H1 (cell line): Measurements from ENCODE around the gene EXOSC10. TPM values are rescaled to one million over a fixed set of nuclear protein-coding genes. Genes with fewer than 3 reads are reported as not detected.
"Not testable (repeated sequence)": the region's sequence is repeated elsewhere in the genome, so short reads cannot be mapped to it uniquely, and the experiment has no call there.

Experiments used
- CTCF ChIA-PET: fragments of 300-600 bp; sonication (Branson Sonifier 250); formaldehyde crosslinking; loops from one replicate; lab custom pipeline; 2021; ENCODE audit not compliant: partially characterized antibody; lab: Charles Lee
- POLR2A ChIA-PET: fragments of 300-600 bp; sonication (Branson Sonifier 250); formaldehyde crosslinking; loops from one replicate; lab custom pipeline; 2021; ENCODE audit warnings: inconsistent platforms; ENCODE audit not compliant: partially characterized antibody; lab: Charles Lee
- DNase-seq, 2 experiments: peaks; one replicate each; pipeline versions ENCODE4 v3.0.0 to v3.0.0-alpha.2; 2010 to 2022; ENCODE audit warnings: low spot score in 2 of 2, low read depth in 1 of 2, mixed read lengths in 1 of 2
- FAIRE-seq: peaks from 2 replicates; lab custom pipeline; 2011; peaks lifted over from hg19 to GRCh38; lab: Jason Lieb, UNC
- H2AFZ ChIP-seq: 2 replicates; pipeline ENCODE4 v1.8.1; 2012; ENCODE audit warnings: low read length, inconsistent platforms
- H2AK5ac ChIP-seq: 2 replicates; pipeline ENCODE4 v1.6.1; 2013; ENCODE audit warnings: low read depth, low read length
- H2BK120ac ChIP-seq: replicated peaks from 2 replicates; pipeline ENCODE3; 2013; ENCODE audit warnings: low read depth, low read length, inconsistent platforms
- H2BK12ac ChIP-seq: 2 replicates; pipeline ENCODE4 v1.6.1; 2013; ENCODE audit warnings: low read depth, low read length
- H2BK15ac ChIP-seq: 2 replicates; pipeline ENCODE4 v1.6.1; 2013; ENCODE audit warnings: low read length
- H2BK20ac ChIP-seq: 2 replicates; pipeline ENCODE4 v1.6.1; 2013; ENCODE audit warnings: low read length
- H2BK5ac ChIP-seq: 2 replicates; pipeline ENCODE4 v1.6.1; 2013; ENCODE audit warnings: low read depth, low read length
- H3K14ac ChIP-seq: 2 replicates; pipeline ENCODE4 v1.6.1; 2013; ENCODE audit warnings: inconsistent platforms; ENCODE audit not compliant: insufficient read length
- H3K18ac ChIP-seq: 2 replicates; pipeline ENCODE4 v1.6.1; 2013; ENCODE audit warnings: low read length; ENCODE audit errors: extremely low read depth
- H3K23ac ChIP-seq: 2 replicates; pipeline ENCODE4 v1.6.1; 2013; ENCODE audit warnings: inconsistent platforms; ENCODE audit not compliant: insufficient read length
- H3K23me2 ChIP-seq: 2 replicates; pipeline ENCODE4 v1.6.1; 2013; ENCODE audit warnings: low read depth, low read length
- H3K27ac ChIP-seq: 2 replicates; pipeline ENCODE4 v1.6.1; 2011; ENCODE audit warnings: low read depth, low read length, inconsistent platforms
- H3K27me3 ChIP-seq, 4 experiments: replicated peaks in 1 of 4; 1 replicate in 1 of 4; 2 replicates in 3 of 4; pipeline versions ENCODE4 v1.6.1 to v1.8.1; 2011 to 2013; ENCODE audit warnings: low read length in 3 of 4, mild to moderate bottlenecking in 3 of 4, inconsistent platforms in 2 of 4, mixed read lengths in 2 of 4, moderate library complexity in 1 of 4; ENCODE audit not compliant: control insufficient read depth in 3 of 4, insufficient read depth in 3 of 4; ENCODE audit errors: extremely low read depth in 1 of 4
- H3K36me3 ChIP-seq, 4 experiments: 2 replicates each; pipeline versions ENCODE4 v1.6.1 to v1.8.1; 2011 to 2013; ENCODE audit warnings: mild to moderate bottlenecking in 4 of 4, low read length in 3 of 4, moderate library complexity in 2 of 4, control low read depth in 1 of 4, inconsistent platforms in 1 of 4; ENCODE audit not compliant: insufficient read depth in 4 of 4, control insufficient read depth in 2 of 4
- H3K4ac ChIP-seq: replicated peaks from 2 replicates; pipeline ENCODE3; 2013; ENCODE audit warnings: low read length, low read depth, mixed read lengths, inconsistent platforms; ENCODE audit not compliant: insufficient read length
- H3K4me1 ChIP-seq, 4 experiments: replicated peaks in 1 of 4; 1 replicate in 1 of 4; 2 replicates in 3 of 4; pipeline versions ENCODE4 v1.6.1 to v1.8.1; 2011 to 2013; ENCODE audit warnings: low read length in 3 of 4, inconsistent platforms in 2 of 4, mixed read lengths in 1 of 4; ENCODE audit not compliant: insufficient read depth in 4 of 4, control insufficient read depth in 3 of 4
- H3K4me2 ChIP-seq, 2 experiments: 2 replicates each; pipeline versions ENCODE4 v1.6.1 to v1.8.1; 2011 to 2013; ENCODE audit warnings: low read depth in 2 of 2, low read length in 2 of 2, control low read depth in 1 of 2, inconsistent platforms in 1 of 2, mild to moderate bottlenecking in 1 of 2; ENCODE audit not compliant: insufficient read depth in 1 of 2
- H3K4me3 ChIP-seq, 4 experiments: fragments of 200-600, 300-600 bp in 1 of 4; sonication (generic), shearing (Covaris generic), sonication (Bioruptor Twin) in 1 of 4; 2 replicates each; pipeline versions ENCODE4 v1.5.1 to v1.8.1; 2011 to 2016; ENCODE audit warnings: low read length in 4 of 4, low read depth in 3 of 4, control low read depth in 2 of 4, inconsistent platforms in 2 of 4, mild to moderate bottlenecking in 2 of 4, mixed read lengths in 1 of 4, moderate library complexity in 1 of 4; ENCODE audit not compliant: insufficient read depth in 2 of 4; ENCODE audit errors: extremely low read depth in 1 of 4
- H3K56ac ChIP-seq: replicated peaks from 2 replicates; pipeline ENCODE3; 2013; ENCODE audit warnings: low read depth, mild to moderate bottlenecking, mixed read lengths, low read length, inconsistent platforms; ENCODE audit not compliant: insufficient read length
- H3K79me1 ChIP-seq: 2 replicates; pipeline ENCODE4 v1.6.1; 2013; ENCODE audit warnings: low read depth, low read length, control low read depth
- H3K79me2 ChIP-seq, 2 experiments: 2 replicates each; pipeline versions ENCODE4 v1.6.1 to v1.8.1; 2012 to 2013; ENCODE audit warnings: low read length in 2 of 2, mild to moderate bottlenecking in 2 of 2, inconsistent platforms in 1 of 2; ENCODE audit not compliant: insufficient read depth in 2 of 2, control insufficient read depth in 1 of 2
- H3K9ac ChIP-seq, 4 experiments: replicated peaks in 1 of 4; 1 replicate in 1 of 4; 2 replicates in 3 of 4; pipeline versions ENCODE4 v1.6.1 to v1.8.1; 2011 to 2013; ENCODE audit warnings: low read depth in 3 of 4, low read length in 3 of 4, control low read depth in 2 of 4, mild to moderate bottlenecking in 2 of 4, moderate library complexity in 2 of 4, inconsistent platforms in 1 of 4; ENCODE audit errors: extremely low read depth in 1 of 4
- H3K9me3 ChIP-seq, 2 experiments: 2 replicates each; pipeline versions ENCODE4 v1.6.1 to v1.8.1; 2012 to 2013; ENCODE audit warnings: mild to moderate bottlenecking in 2 of 2, moderate library complexity in 2 of 2, control low read depth in 1 of 2, inconsistent platforms in 1 of 2, low read depth in 1 of 2, low read length in 1 of 2, mixed read lengths in 1 of 2; ENCODE audit not compliant: insufficient read depth in 2 of 2
- H4K20me1 ChIP-seq, 2 experiments: replicated peaks in 1 of 2; 2 replicates each; pipeline versions ENCODE3 to v1.8.1; 2011 to 2013; ENCODE audit warnings: inconsistent platforms in 2 of 2, low read length in 2 of 2, mild to moderate bottlenecking in 1 of 2; ENCODE audit not compliant: insufficient read depth in 2 of 2, control insufficient read depth in 1 of 2
- H4K5ac ChIP-seq: 2 replicates; pipeline ENCODE4 v1.6.1; 2013; ENCODE audit warnings: low read length, low read depth, mixed read lengths, inconsistent platforms; ENCODE audit not compliant: insufficient read length
- H4K8ac ChIP-seq: 2 replicates; pipeline ENCODE4 v1.8.0; 2013; ENCODE audit warnings: mild to moderate bottlenecking, moderate library complexity, low read length, inconsistent platforms; ENCODE audit not compliant: insufficient read depth; ENCODE audit errors: extremely low read depth
- H4K91ac ChIP-seq: replicated peaks from 2 replicates; pipeline ENCODE3; 2013; ENCODE audit warnings: low read length, mixed read lengths, inconsistent platforms; ENCODE audit not compliant: insufficient read length
- RAD21 ChIP-seq, 2 experiments: IDR thresholded peaks in 1 of 2; conservative IDR thresholded peaks in 1 of 2; 2 replicates each; pipeline ENCODE4 v1.6.1; 2011; ENCODE audit warnings: low read depth in 2 of 2, low read length in 2 of 2, improper control_type of control experiment in 1 of 2, inconsistent platforms in 1 of 2, mild to moderate bottlenecking in 1 of 2, moderate library complexity in 1 of 2
- SIN3A ChIP-seq, 2 experiments: IDR thresholded peaks in 1 of 2; conservative IDR thresholded peaks in 1 of 2; 2 replicates each; pipeline ENCODE4 v1.6.1; 2011 to 2012; ENCODE audit warnings: low read length in 2 of 2, improper control_type of control experiment in 1 of 2, low read depth in 1 of 2, mild to moderate bottlenecking in 1 of 2
- SP2 ChIP-seq: IDR thresholded peaks from 2 replicates; pipeline ENCODE4 v1.6.1; 2012; ENCODE audit warnings: mild to moderate bottlenecking, low read length, inconsistent platforms
- WGBS, 2 experiments: shearing (Covaris generic) in 1 of 2; methylation state at CpG; one replicate each; pipeline versions ENCODE4 v1.1.6 to v1.1.7; 2013 to 2015; ENCODE audit warnings: low lambda C conversion rate in 2 of 2, mixed read lengths in 2 of 2, inconsistent platforms in 1 of 2, low coverage in 1 of 2, missing lambda C conversion rate in 1 of 2; ENCODE audit not compliant: insufficient replicate concordance in 2 of 2, insufficient coverage in 1 of 2, insufficient read length in 1 of 2; ENCODE audit errors: extremely low coverage in 1 of 2, missing lambda C conversion rate in 1 of 2; 5-methylcytosine and 5-hydroxymethylcytosine counted together
- polyA plus RNA-seq, 7 experiments: library from polyadenylated mRNA; depleted of rRNA in 3 of 7; stranded (reverse) in 5 of 7; unstranded in 2 of 7; fragments of >200 nt in 5 of 7; fragments of 200-250 nt in 2 of 7; gene quantifications; 1 replicate in 5 of 7; 2 replicates in 1 of 7; 4 replicates in 1 of 7; pipeline versions ENCODE4 v1.2.1 to v1.2.3, GENCODE V29; 2011 to 2013; ENCODE audit warnings: missing spikeins in 2 of 7, mixed read lengths in 2 of 7
- total RNA-seq: library from RNA; stranded (reverse); fragmentation: NEBNext Ultra II Directional; extraction: Animal tissue kit (Norgen Biotek cat#: 25700); gene quantifications from 2 replicates; pipeline ENCODE4 v1.2.1, GENCODE V29; 2021
- TF ChIP-seq, protein P1 (sequence below), 3 experiments: IDR thresholded peaks; 1 replicate in 2 of 3; 2 replicates in 1 of 3; pipeline versions ENCODE4 v1.5.1 to v1.6.1; 2011; ENCODE audit warnings: low read length in 3 of 3, mild to moderate bottlenecking in 3 of 3, inconsistent platforms in 2 of 3, low read depth in 1 of 3, moderate library complexity in 1 of 3; ENCODE audit not compliant: insufficient read depth in 1 of 3; ENCODE audit errors: control extremely low read depth in 1 of 3

EXOSC10 gene
- total and polyA plus RNA-seq, 2 of the 8 experiments (the other 6 are each of a cell fraction or from before 2014, with no cell fraction given), result 57.9 to 86.1 TPM

DNA sequence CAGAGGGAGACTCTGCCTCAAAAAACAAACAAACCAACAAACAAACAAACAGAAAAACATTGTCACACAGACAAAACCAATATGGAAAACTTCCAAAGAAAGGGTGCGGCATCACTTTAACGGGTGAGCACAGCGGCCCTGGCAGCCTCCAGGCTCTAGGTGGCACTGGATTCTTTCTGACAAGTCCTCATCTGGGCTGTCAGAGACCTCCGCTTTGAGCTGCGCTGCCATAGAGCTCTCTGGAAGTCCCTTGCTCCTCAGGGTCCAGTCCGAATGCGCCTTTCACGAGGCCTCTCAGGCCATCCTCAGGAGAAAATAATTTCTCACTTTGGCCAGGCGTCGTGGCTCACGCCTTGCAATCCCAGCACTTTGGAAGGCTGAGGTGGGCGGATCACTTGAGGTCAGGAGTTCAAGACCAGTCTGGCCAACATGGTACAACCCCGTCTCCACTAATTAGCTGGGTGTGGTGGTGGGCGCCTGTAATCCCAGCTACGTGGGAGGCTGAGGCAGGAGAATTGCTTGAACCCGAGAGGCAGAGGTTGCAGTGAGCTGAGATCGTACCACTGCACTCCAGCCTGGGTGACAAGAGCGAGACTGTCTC lies 35.6 kb downstream of the EXOSC10 start:
- peaks cover 15 to 39% (median 34%) of the 10 kb centered on the region in 4 experiments for H3K36me3 ChIP-seq
- H3K79me2 ChIP-seq, result peaks cover 0 to 10% of the 10 kb centered on the region in 2 experiments; a peak in 2 of 4 replicates
- not testable (repeated sequence) for H2AK5ac ChIP-seq, H3K23ac ChIP-seq, DNase-seq, H2BK120ac ChIP-seq, H3K14ac ChIP-seq, H2BK20ac ChIP-seq, H3K56ac ChIP-seq, H3K18ac ChIP-seq, H4K8ac ChIP-seq, H4K20me1 ChIP-seq, H4K5ac ChIP-seq, H2BK5ac ChIP-seq, H3K23me2 ChIP-seq, H3K9me3 ChIP-seq, FAIRE-seq, H2BK12ac ChIP-seq, H3K4me1 ChIP-seq, H3K27ac ChIP-seq, H3K4ac ChIP-seq, H3K9ac ChIP-seq, H4K91ac ChIP-seq, H3K4me2 ChIP-seq, H2AFZ ChIP-seq, H3K27me3 ChIP-seq, H2BK15ac ChIP-seq, H3K4me3 ChIP-seq, H3K79me1 ChIP-seq
- 89% methylated on average over 16 of the region's 18 CpGs; no CpG with 5 or more reads in 1 of the 2 experiments for WGBS, 2 experiments
- POLR2A ChIA-PET, result interaction anchor here (0.6 to 6.5 kb wide), 10 partner anchors 10 to 266 kb away, joined by 3 to 44 read pairs (median 5); partner anchors contain the start of genes EXOSC10 and TARDBP
- peak; percentile 19; the same call in 1 of the 2 replicates for TF ChIP-seq SP2
- TF ChIP-seq SIN3A (conservative IDR thresholded peaks at IDR 0.05 in 1 of 2, IDR thresholded peaks at IDR 0.05 in 1 of 2; ENCODE audit: low read depth in 1 of 2, low read length in 2 of 2), result peak in 1 of 2 experiments; percentile 62; a peak in 1 of 4 replicates
- TF ChIP-seq RAD21 (IDR thresholded peaks at IDR 0.05 in 1 of 2, conservative IDR thresholded peaks at IDR 0.05 in 1 of 2; ENCODE audit: low read depth in 2 of 2, low read length in 2 of 2), result peak in 1 of 2 experiments; percentile 23; a peak in 3 of 4 replicates
- TF ChIP-seq, protein P1, sequence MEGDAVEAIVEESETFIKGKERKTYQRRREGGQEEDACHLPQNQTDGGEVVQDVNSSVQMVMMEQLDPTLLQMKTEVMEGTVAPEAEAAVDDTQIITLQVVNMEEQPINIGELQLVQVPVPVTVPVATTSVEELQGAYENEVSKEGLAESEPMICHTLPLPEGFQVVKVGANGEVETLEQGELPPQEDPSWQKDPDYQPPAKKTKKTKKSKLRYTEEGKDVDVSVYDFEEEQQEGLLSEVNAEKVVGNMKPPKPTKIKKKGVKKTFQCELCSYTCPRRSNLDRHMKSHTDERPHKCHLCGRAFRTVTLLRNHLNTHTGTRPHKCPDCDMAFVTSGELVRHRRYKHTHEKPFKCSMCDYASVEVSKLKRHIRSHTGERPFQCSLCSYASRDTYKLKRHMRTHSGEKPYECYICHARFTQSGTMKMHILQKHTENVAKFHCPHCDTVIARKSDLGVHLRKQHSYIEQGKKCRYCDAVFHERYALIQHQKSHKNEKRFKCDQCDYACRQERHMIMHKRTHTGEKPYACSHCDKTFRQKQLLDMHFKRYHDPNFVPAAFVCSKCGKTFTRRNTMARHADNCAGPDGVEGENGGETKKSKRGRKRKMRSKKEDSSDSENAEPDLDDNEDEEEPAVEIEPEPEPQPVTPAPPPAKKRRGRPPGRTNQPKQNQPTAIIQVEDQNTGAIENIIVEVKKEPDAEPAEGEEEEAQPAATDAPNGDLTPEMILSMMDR (IDR thresholded peaks at IDR 0.05; ENCODE audit: control extremely low read depth in 1 of 3, insufficient read depth in 1 of 3, low read depth in 1 of 3, low read length in 3 of 3), result peak; percentile 25 to 62 (median 45); a peak in 3 of 4 replicates
- CTCF ChIA-PET, result interaction anchor here (0.7 to 8.6 kb wide), 11 partner anchors 9 to 619 kb away, joined by 3 to 115 read pairs (median 3); partner anchors contain the start of gene EXOSC10
